Stimulated activated naive CD8-positive, alpha-beta T cell treated with anti-CD3 and anti-CD28 coated beads, Interleukin-15, Interleukin-2, amounts not matched to agents 100 ng/mL and 50 ng/mL, for 24 hours (primary cell): Measurements from ENCODE around the gene TSHZ1.

Experiments used
- H3K27ac Mint-ChIP-seq: one replicate; pipeline ENCODE4 v1.8.0; 2021; ENCODE audit warnings: mild to moderate bottlenecking, mixed read lengths
- H3K27me3 Mint-ChIP-seq: one replicate; pipeline ENCODE4 v1.8.0; 2021; ENCODE audit warnings: mixed read lengths
- H3K36me3 Mint-ChIP-seq: one replicate; pipeline ENCODE4 v1.8.0; 2021; ENCODE audit warnings: low read depth, mixed read lengths
- H3K4me1 Mint-ChIP-seq: one replicate; pipeline ENCODE4 v1.8.0; 2021; ENCODE audit warnings: low read depth, mixed read lengths
- H3K4me3 Mint-ChIP-seq: one replicate; pipeline ENCODE4 v1.8.0; 2021; ENCODE audit warnings: mild to moderate bottlenecking, mixed read lengths
- H3K9me3 Mint-ChIP-seq: one replicate; pipeline ENCODE4 v1.8.0; 2021; ENCODE audit warnings: mixed read lengths

Gene TSHZ1

DNA sequence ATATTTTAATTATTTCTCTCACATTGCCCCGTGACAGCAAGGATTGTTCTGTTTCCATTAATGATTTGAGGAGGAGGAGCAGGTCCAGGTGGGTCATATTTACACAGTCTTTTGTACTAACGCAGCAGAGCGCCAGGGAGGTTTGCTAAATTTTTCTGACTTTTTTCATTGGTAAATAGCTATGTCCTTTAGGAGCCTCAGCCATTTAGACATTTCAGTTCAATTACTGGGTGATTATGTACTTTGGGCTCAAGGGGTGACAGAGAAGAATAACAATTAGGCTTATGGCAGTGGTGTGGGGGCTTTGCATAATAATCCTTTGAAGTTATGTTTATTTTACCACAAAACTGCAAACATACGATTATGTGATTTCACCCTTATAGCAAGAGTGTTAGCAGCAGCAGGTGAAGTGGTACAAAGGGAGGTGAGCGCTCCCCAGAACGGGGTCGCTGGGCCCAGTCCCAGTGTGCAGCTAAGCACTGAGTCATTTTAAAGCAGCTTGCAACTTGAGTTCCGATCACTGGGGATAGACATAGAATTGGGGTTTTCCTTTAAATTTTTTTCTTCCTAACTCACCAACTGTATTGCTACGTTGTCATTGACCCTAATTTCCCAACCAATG, 80.3 kb downstream of the TSHZ1 start:
- Mint-ChIP-seq H3K36me3 (peaks cover 22% of the 10 kb centered on the region), H3K9me3 (no peaks in the 10 kb centered on the region), H3K27ac (no peak overlapping the region), H3K27me3 (no peaks in the 10 kb centered on the region), H3K4me1 (no peaks in the 10 kb centered on the region), H3K4me3 (no peak overlapping the region)

DNA sequence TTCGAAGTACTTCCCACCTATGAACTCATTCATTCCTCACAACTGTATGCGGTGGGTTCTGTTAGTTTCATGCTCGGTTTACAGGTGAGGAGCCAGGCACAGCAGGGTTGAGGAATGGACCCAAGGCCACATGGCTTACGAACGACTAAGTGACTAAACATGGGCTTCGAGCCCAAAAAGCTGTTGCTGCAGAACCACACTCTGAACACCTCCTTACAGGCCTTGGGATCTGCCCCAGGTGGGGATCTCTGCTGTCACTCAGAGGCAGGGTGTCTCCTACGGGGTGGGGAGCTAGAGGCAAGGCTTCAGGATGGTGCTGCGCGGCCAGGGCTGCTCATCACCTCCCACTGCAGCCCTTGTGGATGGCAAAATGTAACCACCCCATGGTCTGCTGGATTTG, 80.9 kb downstream of the TSHZ1 start:
- Mint-ChIP-seq H3K27ac (no peak overlapping the region), H3K36me3 (peaks cover 17% of the 10 kb centered on the region), H3K4me3 (no peak overlapping the region), H3K4me1 (no peaks in the 10 kb centered on the region), H3K9me3 (no peaks in the 10 kb centered on the region), H3K27me3 (no peaks in the 10 kb centered on the region)

DNA sequence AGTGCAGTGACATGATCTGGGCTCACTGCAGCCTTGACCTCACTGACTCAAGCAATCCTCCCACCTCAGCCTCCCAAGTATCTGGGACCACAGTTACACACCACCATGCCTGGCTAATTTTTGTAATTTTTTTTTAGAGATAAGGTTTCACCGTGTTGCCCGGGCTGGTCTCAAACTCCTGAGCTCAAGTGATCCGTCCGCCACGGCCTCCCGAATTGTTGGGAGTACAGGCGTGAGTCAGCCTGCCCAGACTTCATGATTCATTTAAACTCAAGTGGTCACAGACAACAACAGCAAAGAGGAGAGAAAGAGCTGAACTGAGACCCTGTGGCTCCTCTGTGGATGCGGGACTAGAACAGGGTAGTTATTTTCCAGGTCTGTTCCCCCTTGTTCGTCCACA, 83.0 kb downstream of the TSHZ1 start:
- H3K27me3 Mint-ChIP-seq, result no peaks in the 10 kb centered on the region
- no peaks in the 10 kb centered on the region for H3K4me1 Mint-ChIP-seq
- H3K36me3 Mint-ChIP-seq, result peaks cover 3% of the 10 kb centered on the region
- H3K27ac Mint-ChIP-seq, result no peak overlapping the region
- H3K4me3 Mint-ChIP-seq, result no peak overlapping the region
- no peaks in the 10 kb centered on the region for H3K9me3 Mint-ChIP-seq

DNA sequence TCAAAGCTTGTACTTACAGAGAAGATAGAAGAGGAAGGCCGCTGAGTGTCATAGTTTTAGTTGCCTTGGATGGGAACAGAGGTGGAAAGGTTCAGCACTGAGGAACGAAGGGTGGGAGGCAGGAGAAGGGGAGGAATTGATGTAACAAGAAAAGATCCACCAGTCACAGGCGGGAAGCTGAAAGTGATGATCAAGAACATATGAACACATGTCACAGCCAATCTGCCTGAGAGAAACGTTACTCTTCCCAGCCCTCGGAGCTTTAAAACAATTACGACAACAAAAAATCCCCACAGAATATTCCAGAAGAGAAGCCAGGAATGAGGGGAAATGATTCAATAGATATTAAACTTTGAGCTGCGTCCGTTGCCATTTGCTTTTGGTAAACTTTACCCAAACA, 87.1 kb downstream of the TSHZ1 start:
- H3K27me3 Mint-ChIP-seq, result no peaks in the 10 kb centered on the region
- H3K27ac Mint-ChIP-seq, result no peak overlapping the region
- H3K4me3 Mint-ChIP-seq, result no peak overlapping the region
- H3K4me1 Mint-ChIP-seq, result no peaks in the 10 kb centered on the region
- no peaks in the 10 kb centered on the region for H3K9me3 Mint-ChIP-seq
- H3K36me3 Mint-ChIP-seq, result no peaks in the 10 kb centered on the region

DNA sequence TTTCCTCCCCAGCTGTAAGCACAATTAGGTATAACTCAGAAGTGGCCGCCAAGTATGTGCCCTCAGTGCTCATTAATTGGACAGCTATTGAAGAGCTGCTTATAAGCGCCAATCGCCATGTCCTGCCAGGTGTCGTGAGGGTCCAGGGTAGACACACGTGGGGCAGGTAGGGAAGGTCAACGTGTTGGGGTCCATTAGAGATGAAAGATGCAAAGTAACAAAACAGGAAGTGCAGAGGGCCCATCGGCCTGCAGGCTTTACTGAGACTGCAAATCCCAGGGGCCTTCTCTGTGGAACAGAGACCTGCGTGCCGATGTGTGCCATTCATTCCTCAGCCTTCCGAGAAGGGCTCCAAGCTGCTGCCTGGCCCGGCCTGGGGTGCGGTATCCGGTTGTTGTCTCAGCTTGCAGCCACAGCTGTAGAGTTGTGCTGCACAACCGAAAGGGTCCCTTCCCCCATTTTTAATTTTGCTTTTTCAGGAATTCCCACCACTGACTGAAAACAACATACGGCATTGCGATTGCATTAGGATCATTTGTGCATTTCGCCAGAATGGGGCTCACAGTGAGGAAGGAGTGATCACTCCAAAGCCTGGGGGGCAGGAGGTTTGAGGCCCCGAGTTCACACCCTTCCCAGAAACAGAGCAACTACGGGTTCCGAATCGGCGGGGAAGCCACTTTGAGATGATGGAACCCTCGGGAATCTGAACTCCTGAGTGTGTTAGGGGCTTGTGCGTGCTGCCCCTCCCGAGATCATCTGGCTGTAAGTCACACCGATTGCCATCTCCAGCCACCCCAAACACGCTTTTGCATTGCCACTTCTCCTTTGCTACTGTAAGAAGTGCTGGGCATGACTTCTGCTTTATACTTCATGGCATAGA, 94.3 kb downstream of the TSHZ1 start:
- Mint-ChIP-seq H3K9me3 (no peaks in the 10 kb centered on the region), H3K36me3 (no peaks in the 10 kb centered on the region), H3K4me1 (no peaks in the 10 kb centered on the region), H3K27me3 (no peaks in the 10 kb centered on the region), H3K27ac (no peak overlapping the region), H3K4me3 (no peak overlapping the region)

DNA sequence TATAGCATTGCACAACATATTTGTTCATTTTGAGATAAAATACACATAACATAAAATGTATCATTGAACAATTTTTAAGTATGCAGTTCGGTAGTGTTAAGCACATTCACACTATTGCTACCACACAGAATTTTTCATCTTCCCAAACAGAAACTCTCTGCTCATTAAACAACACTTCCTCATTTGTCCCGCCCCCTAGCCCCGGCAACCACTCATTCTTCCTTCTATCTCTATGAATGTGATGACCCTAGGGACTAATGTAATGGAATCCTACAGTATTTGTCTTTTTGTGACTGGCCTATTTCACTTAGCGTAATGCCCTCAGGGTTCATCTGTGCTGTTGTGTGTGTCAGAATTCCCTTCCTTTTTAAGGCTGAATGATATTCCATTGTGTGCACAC, 95.4 kb downstream of the TSHZ1 start:
- Mint-ChIP-seq H3K27ac (no peak overlapping the region), H3K4me1 (no peaks in the 10 kb centered on the region), H3K27me3 (peaks cover 3% of the 10 kb centered on the region), H3K9me3 (peaks cover 8% of the 10 kb centered on the region), H3K36me3 (no peaks in the 10 kb centered on the region), H3K4me3 (no peak overlapping the region)

DNA sequence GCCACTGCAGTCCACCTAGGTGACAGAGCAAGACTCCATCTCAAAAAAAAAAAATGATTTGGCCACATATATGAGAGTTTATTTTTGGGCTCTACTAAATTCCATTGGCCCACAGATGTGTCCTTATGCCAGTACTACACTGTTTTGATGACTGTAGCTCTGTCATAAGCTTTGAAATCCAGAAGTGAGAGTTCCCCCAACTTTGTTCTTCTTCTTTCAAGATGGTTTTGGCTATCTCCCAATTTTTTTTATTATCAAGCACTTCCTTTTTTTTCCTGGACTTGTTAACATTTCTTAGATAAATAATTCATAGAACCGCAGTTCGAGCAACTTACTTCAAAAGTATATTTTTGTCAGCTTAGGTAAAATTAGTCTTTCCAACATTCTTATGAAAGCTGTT, 96.9 kb downstream of the TSHZ1 start:
- Mint-ChIP-seq H3K27me3 (peaks cover 3% of the 10 kb centered on the region), H3K27ac (no peak overlapping the region), H3K4me1 (no peaks in the 10 kb centered on the region), H3K36me3 (no peaks in the 10 kb centered on the region), H3K4me3 (no peak overlapping the region), H3K9me3 (peaks cover 8% of the 10 kb centered on the region)

DNA sequence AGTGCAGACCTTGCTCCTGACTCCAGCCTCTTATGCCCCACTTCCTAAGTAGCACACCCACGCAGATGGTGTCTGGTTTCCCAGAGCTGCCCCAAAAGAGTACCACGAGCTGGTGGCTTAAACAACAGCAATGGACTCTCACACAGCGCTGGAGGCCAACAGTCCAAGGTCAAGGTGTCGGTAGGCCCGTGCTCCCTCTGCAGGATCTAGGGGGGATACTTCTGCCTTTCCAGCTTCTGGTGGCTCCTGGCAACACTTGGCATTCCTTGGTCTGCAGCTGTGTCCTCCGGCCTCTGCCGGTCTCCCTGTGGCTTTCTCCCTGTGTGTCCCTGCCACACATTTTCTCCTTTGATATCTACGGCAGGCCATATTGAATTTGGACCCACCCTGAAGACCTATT, 99.0 kb downstream of the TSHZ1 start:
- Mint-ChIP-seq H3K27me3 (peaks cover 3% of the 10 kb centered on the region), H3K27ac (no peak overlapping the region), H3K9me3 (peaks cover 8% of the 10 kb centered on the region)

DNA sequence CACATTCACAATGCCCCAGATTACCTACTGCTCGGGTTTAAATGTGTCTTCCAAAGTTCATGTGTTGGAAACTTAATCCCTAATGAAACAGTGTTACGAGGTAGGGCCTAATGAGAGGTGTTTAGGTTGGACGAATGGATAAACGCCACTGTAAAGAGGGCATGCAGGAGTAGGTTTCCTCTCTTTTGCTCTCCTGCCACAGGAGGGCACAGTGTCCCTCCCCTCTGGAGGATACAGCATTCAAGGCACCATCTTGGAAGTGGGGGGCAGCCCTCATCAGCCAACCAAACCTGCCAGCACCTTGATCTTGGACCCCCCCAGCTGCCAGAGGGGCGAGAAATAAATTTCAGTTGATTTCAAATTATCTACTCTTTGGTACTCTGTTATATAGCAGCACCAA, 103.5 kb downstream of the TSHZ1 start:
- Mint-ChIP-seq H3K36me3 (no peaks in the 10 kb centered on the region), H3K27me3 (peaks cover 3% of the 10 kb centered on the region), H3K4me3 (no peak overlapping the region), H3K27ac (no peak overlapping the region), H3K9me3 (peaks cover 8% of the 10 kb centered on the region), H3K4me1 (no peaks in the 10 kb centered on the region)

More for the DNA sequence above, 99.0 kb downstream of the TSHZ1 start:
- no peaks in the 10 kb centered on the region for H3K4me1 Mint-ChIP-seq
- H3K4me3 Mint-ChIP-seq, result no peak overlapping the region
- no peaks in the 10 kb centered on the region for H3K36me3 Mint-ChIP-seq

DNA sequence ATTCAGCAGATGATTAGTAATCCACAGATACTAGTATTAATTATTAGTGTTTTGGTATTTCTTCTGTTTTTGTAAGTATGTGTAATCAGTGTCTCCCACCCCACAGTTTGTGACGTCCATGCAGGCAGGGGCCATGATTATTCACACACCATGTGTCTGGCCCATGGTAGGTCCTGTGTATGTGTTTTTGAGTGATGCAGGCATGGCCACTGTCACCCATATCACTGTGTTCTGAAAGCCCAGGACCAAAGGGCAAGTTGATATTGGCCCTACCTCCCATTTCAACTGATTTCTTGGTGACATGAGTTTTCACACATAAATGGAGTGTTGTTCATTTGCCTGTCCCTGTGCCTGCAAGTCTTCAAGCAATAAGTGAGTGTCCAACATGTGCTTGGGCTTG, 104.0 kb downstream of the TSHZ1 start:
- H3K27me3 Mint-ChIP-seq, result peaks cover 3% of the 10 kb centered on the region
- H3K4me3 Mint-ChIP-seq, result no peak overlapping the region
- H3K4me1 Mint-ChIP-seq, result no peaks in the 10 kb centered on the region

DNA sequence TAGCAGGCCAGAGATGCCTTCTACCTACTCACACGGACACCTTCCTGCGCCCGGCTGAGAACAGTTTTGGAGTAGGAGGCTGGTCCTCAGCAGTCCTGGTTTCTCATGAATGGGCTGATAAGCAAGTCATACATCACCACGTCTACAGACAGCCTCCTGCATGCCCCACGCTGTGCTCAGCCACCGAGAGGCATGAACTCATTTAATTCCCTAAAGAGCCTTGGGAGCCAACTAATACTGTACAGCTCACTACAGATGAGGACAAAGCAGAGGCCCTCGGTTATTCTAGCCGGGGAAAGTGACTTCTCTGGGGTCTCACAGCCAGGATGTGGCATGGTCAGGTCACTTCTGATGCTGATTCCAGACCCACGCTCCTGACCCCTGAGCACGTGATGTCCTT, 105.6 kb downstream of the TSHZ1 start:
- no peak overlapping the region for H3K4me3 Mint-ChIP-seq
- no peaks in the 10 kb centered on the region for H3K36me3 Mint-ChIP-seq
- H3K27me3 Mint-ChIP-seq, result no peaks in the 10 kb centered on the region
- no peak overlapping the region for H3K27ac Mint-ChIP-seq
- no peaks in the 10 kb centered on the region for H3K9me3 Mint-ChIP-seq
- H3K4me1 Mint-ChIP-seq, result no peaks in the 10 kb centered on the region

More for the DNA sequence above, 104.0 kb downstream of the TSHZ1 start:
- Mint-ChIP-seq H3K27ac (no peak overlapping the region), H3K9me3 (peaks cover 8% of the 10 kb centered on the region), H3K36me3 (no peaks in the 10 kb centered on the region)

DNA sequence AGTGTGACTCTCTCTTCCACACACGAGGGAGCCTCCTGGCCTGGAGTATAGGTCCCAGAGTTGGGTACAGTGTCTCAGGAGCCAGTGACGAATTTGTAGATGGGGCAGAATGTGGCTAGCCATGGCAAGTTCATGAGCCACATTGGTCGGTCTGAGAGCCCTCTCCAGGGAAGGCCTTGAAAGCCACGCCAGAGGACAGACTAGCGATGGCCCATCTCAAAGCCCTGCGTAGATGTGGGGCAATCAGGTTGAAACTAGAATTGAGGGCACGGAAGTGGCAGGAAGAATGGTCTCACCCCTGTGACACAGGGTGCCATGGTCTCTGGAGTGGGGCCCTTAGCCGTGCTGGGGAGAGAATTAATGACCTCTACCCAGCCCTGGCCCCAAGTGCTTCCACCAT, 106.2 kb downstream of the TSHZ1 start:
- no peak overlapping the region for H3K27ac Mint-ChIP-seq
- H3K27me3 Mint-ChIP-seq, result no peaks in the 10 kb centered on the region
- no peaks in the 10 kb centered on the region for H3K36me3 Mint-ChIP-seq
- no peak overlapping the region for H3K4me3 Mint-ChIP-seq
- no peaks in the 10 kb centered on the region for H3K9me3 Mint-ChIP-seq
- H3K4me1 Mint-ChIP-seq, result no peaks in the 10 kb centered on the region

DNA sequence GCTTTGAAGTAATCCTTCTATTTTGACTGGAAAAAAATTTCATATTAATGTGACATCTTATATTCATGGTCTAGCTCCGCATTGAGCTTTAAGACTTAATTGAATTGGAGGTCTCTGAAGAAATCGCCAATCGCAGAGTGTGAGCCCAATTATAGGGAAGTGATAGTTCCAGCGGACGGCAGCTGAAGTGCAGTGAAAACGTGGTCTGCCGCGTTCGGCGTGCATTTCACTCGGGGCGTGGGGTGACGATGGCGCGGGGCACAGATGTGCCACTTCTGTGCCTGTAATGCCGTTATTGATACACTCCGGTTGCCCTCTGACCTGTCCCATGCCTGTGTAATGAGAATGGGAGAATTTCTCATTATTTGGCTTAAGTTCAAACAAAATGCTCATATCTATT, 106.7 kb downstream of the TSHZ1 start:
- Mint-ChIP-seq H3K9me3 (no peaks in the 10 kb centered on the region), H3K27me3 (no peaks in the 10 kb centered on the region), H3K27ac (no peak overlapping the region), H3K4me1 (no peaks in the 10 kb centered on the region), H3K36me3 (no peaks in the 10 kb centered on the region), H3K4me3 (no peak overlapping the region)

DNA sequence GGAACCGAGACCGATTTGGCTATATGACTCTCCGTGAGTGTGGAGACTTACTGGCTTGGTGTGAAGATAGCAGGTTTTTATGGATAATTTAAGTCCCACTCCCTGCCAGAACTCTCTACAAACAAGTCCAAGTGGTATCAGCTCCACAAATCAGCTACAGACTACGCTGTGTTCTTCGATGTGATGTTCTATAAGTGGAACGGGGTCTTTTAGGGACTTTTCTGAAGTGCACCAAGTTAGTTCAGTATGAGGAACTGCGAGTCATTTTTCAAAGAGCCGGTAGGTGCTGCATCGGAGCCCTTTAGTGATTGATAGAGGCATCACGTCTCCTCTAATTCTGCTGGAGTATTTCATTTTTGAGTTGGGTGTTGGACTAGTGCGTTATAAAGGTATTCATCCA, 107.1 kb downstream of the TSHZ1 start:
- H3K4me3 Mint-ChIP-seq, result no peak overlapping the region
- H3K4me1 Mint-ChIP-seq, result no peaks in the 10 kb centered on the region
- no peak overlapping the region for H3K27ac Mint-ChIP-seq

DNA sequence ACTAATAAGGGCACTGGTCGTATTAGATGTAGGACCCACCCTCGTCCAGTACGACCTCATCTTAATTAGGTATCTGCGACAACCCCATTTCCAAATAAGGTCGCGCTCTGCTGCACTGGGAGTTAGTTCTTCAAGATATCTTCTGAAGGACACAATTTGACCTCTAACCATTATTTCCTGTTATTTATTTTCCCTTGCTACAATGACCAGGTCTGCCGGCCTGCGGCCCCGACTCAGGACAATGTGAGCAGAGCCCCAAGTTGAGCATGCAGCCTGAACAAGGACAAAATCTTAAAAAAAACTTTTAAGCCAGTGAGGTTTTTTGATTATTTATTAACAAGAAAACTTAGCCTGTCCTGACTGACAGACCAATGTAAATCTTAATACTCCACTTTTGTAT, 109.3 kb downstream of the TSHZ1 start:
- Mint-ChIP-seq H3K4me3 (no peak overlapping the region), H3K36me3 (no peaks in the 10 kb centered on the region), H3K27ac (no peak overlapping the region), H3K4me1 (no peaks in the 10 kb centered on the region), H3K27me3 (peaks cover 3% of the 10 kb centered on the region), H3K9me3 (peaks cover under 1% of the 10 kb centered on the region)

More for the DNA sequence above, 107.1 kb downstream of the TSHZ1 start:
- Mint-ChIP-seq H3K27me3 (no peaks in the 10 kb centered on the region), H3K9me3 (no peaks in the 10 kb centered on the region), H3K36me3 (no peaks in the 10 kb centered on the region)

DNA sequence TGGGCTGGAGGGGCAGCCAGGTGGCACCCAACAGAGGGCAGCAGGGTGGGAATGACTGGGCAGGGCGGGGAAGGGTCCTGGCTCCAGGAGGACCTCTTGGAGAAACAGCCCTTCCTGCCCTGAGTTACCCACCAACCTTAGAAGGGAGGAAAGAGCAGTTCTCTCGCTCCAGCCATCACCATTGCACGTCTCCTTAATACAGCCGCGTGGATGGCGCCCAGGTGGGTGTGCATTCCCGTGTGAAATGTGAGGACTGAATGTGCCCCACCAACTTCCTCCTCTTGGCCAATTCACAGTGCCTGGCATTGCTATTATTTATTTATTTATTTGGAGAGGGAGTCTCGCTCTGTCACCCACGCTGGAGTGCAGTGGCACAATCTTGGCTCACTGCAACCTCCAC, 109.9 kb downstream of the TSHZ1 start:
- peaks cover 3% of the 10 kb centered on the region for H3K27me3 Mint-ChIP-seq
- H3K9me3 Mint-ChIP-seq, result peaks cover 7% of the 10 kb centered on the region
- H3K27ac Mint-ChIP-seq, result no peak overlapping the region
- no peaks in the 10 kb centered on the region for H3K4me1 Mint-ChIP-seq
- H3K36me3 Mint-ChIP-seq, result no peaks in the 10 kb centered on the region
- no peak overlapping the region for H3K4me3 Mint-ChIP-seq
